ENCODE measurements around the gene ANKRD55. TPM values are rescaled to one million over a fixed set of nuclear protein-coding genes. Genes with fewer than 3 reads are reported as not detected.

ANKRD55 gene
- total RNA-seq, 1 experiment from 2014 or later, result 0.27 TPM

- ChIA-PET POLR2A (no interaction called here), CTCF (no interaction called here)
- Mint-ChIP-seq H3K4me1 (ENCODE audit: low read depth, unreplicated experiment) (peaks cover 18% of the 10 kb centered on the region), H3K27me3 (ENCODE audit: insufficient read depth, unreplicated experiment) (no peaks in the 10 kb centered on the region), H3K4me3 (ENCODE audit: unreplicated experiment) (no peak overlapping the region), H3K9me3 (ENCODE audit: unreplicated experiment) (peaks cover 15% of the 10 kb centered on the region), H3K36me3 (ENCODE audit: insufficient read depth, unreplicated experiment) (peaks cover 6% of the 10 kb centered on the region), H3K27ac (ENCODE audit: unreplicated experiment) (peak overlapping the region; percentile 68)
- Histone ChIP-seq H3K4me3 (ENCODE audit: low read depth, low read length) (no peak overlapping the region), H3K9me3 (peaks cover 27% of the 10 kb centered on the region), H3K4me1 (peaks cover 38% of the 10 kb centered on the region), H3K27me3 (replicated peaks; ENCODE audit: control insufficient read depth, insufficient read depth, low read length) (no peaks in the 10 kb centered on the region), H3K36me3 (ENCODE audit: control insufficient read depth, insufficient read depth, low read length) (no peaks in the 10 kb centered on the region)
- intact Hi-C loops (cut with micrococcal nuclease; ENCODE audit: unreplicated experiment), result loop anchor here (10.0 kb wide), 1 partner anchor 397 kb away; no protein-coding TSS in a partner anchor
- DNase-seq, result no peak
- no peak for TF ChIP-seq CTCF (IDR thresholded peaks at IDR 0.05; ENCODE audit: insufficient read depth in 1 of 2, low read depth in 1 of 2, low read length in 1 of 2, severe bottlenecking in 1 of 2, unreplicated experiment in 1 of 2)
- BruUV-seq (replicated peaks), result no TSS peak
These were observed 44.4 kb upstream of the ANKRD55 start for GRCh38 chr5:56277573-56277972.

- H3K36me3 Mint-ChIP-seq (ENCODE audit: insufficient read depth, unreplicated experiment), result peaks cover 6% of the 10 kb centered on the region
- CTCF ChIA-PET, result no interaction called here
These were observed 40.3 kb upstream of the ANKRD55 start for GRCh38 chr5:56273376-56273955.

DNA sequence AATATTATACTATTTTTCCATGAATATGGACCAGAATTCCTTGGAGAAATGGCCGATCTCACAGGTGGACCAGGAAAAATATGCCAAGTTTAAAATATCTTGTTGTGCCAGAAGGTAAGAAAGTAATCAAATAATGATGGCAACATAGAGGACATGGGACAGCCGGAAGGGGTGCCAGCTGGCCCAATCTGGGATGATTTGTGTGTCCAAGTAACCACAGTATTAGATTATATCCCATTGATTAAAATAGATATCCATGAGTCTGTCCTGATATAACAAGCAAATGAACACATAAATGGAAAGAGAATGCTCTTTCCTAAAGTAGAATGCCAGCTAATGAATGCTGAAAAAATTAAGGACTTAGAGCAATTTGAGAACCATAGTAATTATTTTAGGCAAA is 39.6 kb upstream of the ANKRD55 start:
- peaks cover 15% of the 10 kb centered on the region for H3K9me3 Mint-ChIP-seq (ENCODE audit: unreplicated experiment)
- H3K36me3 ChIP-seq (ENCODE audit: control insufficient read depth, insufficient read depth, low read length), result no peaks in the 10 kb centered on the region
- H3K27ac Mint-ChIP-seq (ENCODE audit: unreplicated experiment), result no peak overlapping the region
- peaks cover 6% of the 10 kb centered on the region; the same call in 1 of the 2 replicates for H3K9me3 ChIP-seq
- CTCF ChIA-PET, result no interaction called here
- H3K4me3 ChIP-seq (ENCODE audit: low read depth, low read length), result no peak overlapping the region
- no peak overlapping the region for H3K4me3 Mint-ChIP-seq (ENCODE audit: unreplicated experiment)
- H3K27me3 Mint-ChIP-seq (ENCODE audit: insufficient read depth, unreplicated experiment), result no peaks in the 10 kb centered on the region
- POLR2A ChIA-PET, result no interaction called here
- intact Hi-C loops (cut with micrococcal nuclease; ENCODE audit: unreplicated experiment), result loop anchor here (5.0 to 10.0 kb wide), 2 partner anchors 325 to 402 kb away; no protein-coding TSS in a partner anchor
- no peak for DNase-seq
- H3K4me1 Mint-ChIP-seq (ENCODE audit: low read depth, unreplicated experiment), result peaks cover 42% of the 10 kb centered on the region
- no peak for TF ChIP-seq CTCF (IDR thresholded peaks at IDR 0.05; ENCODE audit: insufficient read depth in 1 of 2, low read depth in 1 of 2, low read length in 1 of 2, severe bottlenecking in 1 of 2, unreplicated experiment in 1 of 2)
- no peaks in the 10 kb centered on the region for H3K27me3 ChIP-seq (replicated peaks; ENCODE audit: control insufficient read depth, insufficient read depth, low read length)
- H3K4me1 ChIP-seq, result peaks cover 29% of the 10 kb centered on the region
- peaks cover 6% of the 10 kb centered on the region for H3K36me3 Mint-ChIP-seq (ENCODE audit: insufficient read depth, unreplicated experiment)
- BruUV-seq (replicated peaks), result no TSS peak

More at GRCh38 chr5:56273376-56273955, 40.3 kb upstream of the ANKRD55 start:
- Mint-ChIP-seq H3K4me1 (ENCODE audit: low read depth, unreplicated experiment) (peaks cover 47% of the 10 kb centered on the region), H3K4me3 (ENCODE audit: unreplicated experiment) (no peak overlapping the region), H3K27ac (ENCODE audit: unreplicated experiment) (no peak overlapping the region), H3K9me3 (ENCODE audit: unreplicated experiment) (peaks cover 15% of the 10 kb centered on the region), H3K27me3 (ENCODE audit: insufficient read depth, unreplicated experiment) (no peaks in the 10 kb centered on the region)
- POLR2A ChIA-PET, result no interaction called here
- TF ChIP-seq CTCF (IDR thresholded peaks at IDR 0.05; ENCODE audit: insufficient read depth in 1 of 2, low read depth in 1 of 2, low read length in 1 of 2, severe bottlenecking in 1 of 2, unreplicated experiment in 1 of 2), result no peak
- Histone ChIP-seq H3K4me3 (ENCODE audit: low read depth, low read length) (no peak overlapping the region), H3K4me1 (peaks cover 36% of the 10 kb centered on the region), H3K27me3 (replicated peaks; ENCODE audit: control insufficient read depth, insufficient read depth, low read length) (no peaks in the 10 kb centered on the region), H3K9me3 (peaks cover 11% of the 10 kb centered on the region; the same call in 1 of the 2 replicates), H3K36me3 (ENCODE audit: control insufficient read depth, insufficient read depth, low read length) (no peaks in the 10 kb centered on the region)
- no TSS peak for BruUV-seq (replicated peaks)
- intact Hi-C loops (cut with micrococcal nuclease; ENCODE audit: unreplicated experiment), result loop anchor here (5.0 to 10.0 kb wide), 2 partner anchors 324 to 401 kb away; no protein-coding TSS in a partner anchor
- no peak for DNase-seq

All from Caco-2 (cell line).